Ovary (tissue), 9 donors: ENCODE measurements around the gene SKP2. TPM values are rescaled to one million over a fixed set of nuclear protein-coding genes. Genes with fewer than 3 reads are reported as not detected.

Source experiments
- DNase-seq, 5 donors: peaks; one replicate each; pipeline ENCODE4 v3.0.0-alpha.2; 2019 to 2020
- H3K27ac ChIP-seq, 2 donors: fragments of 200-600 bp; one replicate each; pipeline versions ENCODE4 v1.5.1 to v1.8.0; 2019 to 2022
- H3K27me3 ChIP-seq: fragments of 200-600 bp; one replicate; pipeline ENCODE4 v1.8.0; 2022
- H3K36me3 ChIP-seq: fragments of 200-600 bp; sonication (generic); one replicate; pipeline ENCODE4 v1.5.1; 2019
- H3K4me1 ChIP-seq: one replicate; pipeline ENCODE4 v1.8.1; 2013; ENCODE audit warnings: mild to moderate bottlenecking, moderate library complexity; ENCODE audit not compliant: insufficient read depth
- H3K4me3 ChIP-seq: fragments of 200-600 bp; sonication (generic); one replicate; pipeline ENCODE4 v1.5.1; 2017
- H3K9me3 ChIP-seq, 2 donors: fragments of 200-600 bp in 1 of 2; sonication (generic) in 1 of 2; one replicate each; pipeline versions ENCODE4 v1.5.1 to v1.8.1; 2013 to 2019; ENCODE audit warnings: mild to moderate bottlenecking in 1 of 2, moderate library complexity in 1 of 2
- CTCF ChIP-seq, 3 donors: fragments of 450-650 bp in 2 of 3; fragments of 200-600 bp in 1 of 3; IDR thresholded peaks; one replicate each; pipeline versions ENCODE4 v1.5.1 to v1.8.0; 2016 to 2022; ENCODE audit warnings: antibody characterized with exemption in 3 of 3, mild to moderate bottlenecking in 1 of 3
- EP300 ChIP-seq: sonication (generic); formaldehyde crosslinking; IDR thresholded peaks from one replicate; pipeline ENCODE4 v1.6.1; 2017; ENCODE audit warnings: antibody characterized with exemption
- POLR2A ChIP-seq: fragments of 450-650 bp; IDR thresholded peaks from one replicate; pipeline ENCODE4 v1.6.1; 2017; ENCODE audit warnings: antibody characterized with exemption, mild to moderate bottlenecking, moderate library complexity
- WGBS, 3 donors: extraction: QIAGEN DNeasy Blood & Tissue Kit in 1 of 3; methylation state at CpG; one replicate each; pipeline versions ENCODE4 v1.1.5 to v1.1.7; 2013 to 2017; 5-methylcytosine and 5-hydroxymethylcytosine counted together
- intact Hi-C, 4 donors: fragments of 100-400 bp; cut with DNase I; formaldehyde crosslinking; loops; one replicate each; pipeline versions ENCODE4 v1.11.0 to v1.15.1; 2022 to 2023
- polyA plus RNA-seq, 2 donors: library from polyadenylated mRNA; stranded (reverse); fragments of 200-250 nt in 1 of 2; fragments of 350-450 nt in 1 of 2; fragmentation: Illumina TruSeq in 1 of 2; extraction: RNeasy Lipid Tissue Mini Kit (QIAGEN cat#74804) in 1 of 2; gene quantifications; one replicate each; pipeline ENCODE4 v1.2.3, GENCODE V29; 2013 to 2014
- total RNA-seq, 7 donors: library from RNA; depleted of rRNA in 2 of 7; stranded (reverse); fragments of >200 nt in 2 of 7; fragmentation: NEBNext Ultra II Directional in 3 of 7; extraction: Animal tissue kit (Norgen Biotek cat#: 25700) in 3 of 7; gene quantifications; one replicate each; pipeline versions ENCODE4 v1.1.0 to v1.2.4, GENCODE V29; 2016 to 2023
- donor health status: DM: no; HTN: no; CAD: no; lungs with moderate emphysema.
- donor health status: DM: no; HTN: no; CAD: no.
- donor health status: Bipolar disorder and iron deficiency.
- donor health status: DM: yes; HTN: yes; CAD: no.
- donor health status: DM: no; HTN: no; CAD: no.
- donor health status: DM: yes; HTN: yes; CAD: no.

Gene SKP2
- total and polyA plus RNA-seq, 9 donors, result 4.5 to 15.4 (median 10.0) TPM

GRCh38 chr5:36150676-36151433 is 1.1 kb upstream of the SKP2 start:
- TF ChIP-seq CTCF (IDR thresholded peaks at IDR 0.05), result no peak
- TF ChIP-seq EP300, result no peak
- no peak for TF ChIP-seq POLR2A
- peaks cover 1% of the 10 kb centered on the region for H3K4me1 ChIP-seq
- peak overlapping the region; percentile 92 for H3K4me3 ChIP-seq
- no peaks in the 10 kb centered on the region for H3K9me3 ChIP-seq
- peak in 3 of 5 donors; percentile 23 to 40 (median 33) for DNase-seq
- intact Hi-C loops, result loop anchor here in 1 of 4 donors (10.0 kb wide), 1 partner anchor 1236 kb away; the partner anchor contains the start of genes BRIX1 and RAD1
- H3K36me3 ChIP-seq, result no peaks in the 10 kb centered on the region
- H3K27me3 ChIP-seq, result no peaks in the 10 kb centered on the region
- 1 to 4% (median 2%) methylated on average over 23 of the region's 23 CpGs for WGBS, 3 donors
- no peak overlapping the region for H3K27ac ChIP-seq

GRCh38 chr5:36152324-36153297 is 700 bp downstream of the SKP2 start:
- Histone ChIP-seq H3K4me3 (peak overlapping the region; percentile 92), H3K27ac (no peak overlapping the region), H3K27me3 (no peaks in the 10 kb centered on the region), H3K36me3 (no peaks in the 10 kb centered on the region), H3K9me3 (no peaks in the 10 kb centered on the region), H3K4me1 (peaks cover 3% of the 10 kb centered on the region)
- TF ChIP-seq POLR2A (no peak), CTCF (IDR thresholded peaks at IDR 0.05) (no peak), EP300 (no peak)
- WGBS, 3 donors, result 1 to 2% (median 2%) methylated on average over 24 of the region's 24 CpGs
- intact Hi-C loops, result loop anchor here in 1 of 4 donors (10.0 kb wide), 1 partner anchor 1238 kb away; the partner anchor contains the start of genes BRIX1 and RAD1
- DNase-seq, result peak in 1 of 5 donors; percentile 25

GRCh38 chr5:36153298-36153677 is 1.4 kb downstream of the SKP2 start:
- Histone ChIP-seq H3K36me3 (no peaks in the 10 kb centered on the region), H3K9me3 (no peaks in the 10 kb centered on the region), H3K27ac (no peak overlapping the region), H3K27me3 (no peaks in the 10 kb centered on the region), H3K4me1 (peaks cover 3% of the 10 kb centered on the region), H3K4me3 (peak overlapping the region; percentile 92)
- WGBS, 3 donors, result 42 to 50% (median 47%) methylated on average over 7 of the region's 7 CpGs
- intact Hi-C loops, result loop anchor here in 1 of 4 donors (10.0 kb wide), 1 partner anchor 1238 kb away; the partner anchor contains the start of genes BRIX1 and RAD1
- DNase-seq, result no peak
- TF ChIP-seq CTCF (IDR thresholded peaks at IDR 0.05) (no peak), EP300 (no peak), POLR2A (no peak)

GRCh38 chr5:36153726-36154125 is 1.8 kb downstream of the SKP2 start:
- 62 to 75% (median 75%) methylated on average over 4 of the region's 4 CpGs for WGBS, 3 donors
- intact Hi-C loops, result loop anchor here in 1 of 4 donors (10.0 kb wide), 1 partner anchor 1239 kb away; the partner anchor contains the start of genes BRIX1 and RAD1
- Histone ChIP-seq H3K4me1 (peaks cover 3% of the 10 kb centered on the region), H3K9me3 (no peaks in the 10 kb centered on the region), H3K27ac (no peak overlapping the region), H3K36me3 (no peaks in the 10 kb centered on the region), H3K4me3 (no peak overlapping the region), H3K27me3 (no peaks in the 10 kb centered on the region)
- no peak for DNase-seq
- TF ChIP-seq POLR2A (no peak), EP300 (no peak), CTCF (IDR thresholded peaks at IDR 0.05) (no peak)
